GM12892 (cell line): ENCODE data around the gene FBN1.

Experiments used
- POLR2A ChIP-seq: IDR thresholded peaks from 2 replicates; pipeline ENCODE4 v1.6.1; 2011; ENCODE audit warnings: low read depth, low read length, control low read depth
- POLR2AphosphoS5 ChIP-seq: IDR thresholded peaks from 2 replicates; pipeline ENCODE4 v1.6.1; 2011; ENCODE audit warnings: low read depth, low read length, control low read depth
- TAF1 ChIP-seq: IDR thresholded peaks from 2 replicates; pipeline ENCODE4 v1.6.1; 2011; ENCODE audit warnings: low read depth, mild to moderate bottlenecking, control low read depth, low read length, borderline replicate concordance

- TF ChIP-seq POLR2A (no peak), POLR2AphosphoS5 (no peak), TAF1 (no peak; the same call in 1 of the 2 replicates)
Observed at GRCh38 chr15:48644827-48645557, 517 bp downstream of the FBN1 start.
